KMS-11 (cell line): ENCODE results near the gene PBX3.
A peak's percentile ranks its signal among the peaks of the same experiment; 100 is the strongest.

Experiments used
- H2AFZ ChIP-seq: fragments of 200-600 bp; sonication (generic); 2 replicates; pipeline ENCODE4 v1.6.1; 2016; ENCODE audit warnings: antibody characterized with exemption, mixed run types, low read depth
- H3K27ac ChIP-seq: fragments of 200-600 bp; sonication (generic); 2 replicates; pipeline ENCODE4 v1.6.1; 2016; ENCODE audit warnings: mild to moderate bottlenecking, mixed run types
- H3K27me3 ChIP-seq: fragments of 200-600 bp; sonication (generic); 2 replicates; pipeline ENCODE4 v1.6.1; 2017; ENCODE audit warnings: mild to moderate bottlenecking, low read depth, mixed run types, moderate library complexity; ENCODE audit not compliant: insufficient read depth
- H3K36me3 ChIP-seq: fragments of 200-600 bp; sonication (generic); 2 replicates; pipeline ENCODE4 v1.6.1; 2017; ENCODE audit warnings: mild to moderate bottlenecking, mixed run types; ENCODE audit not compliant: insufficient read depth
- H3K4me1 ChIP-seq: fragments of 200-600 bp; sonication (generic); 2 replicates; pipeline ENCODE4 v1.6.1; 2016; ENCODE audit warnings: mild to moderate bottlenecking, low read depth, mixed run types; ENCODE audit not compliant: poor library complexity, severe bottlenecking
- H3K4me2 ChIP-seq: fragments of 200-600 bp; sonication (generic); 2 replicates; pipeline ENCODE4 v1.7.0; 2016; ENCODE audit warnings: mild to moderate bottlenecking, mixed run types
- H3K4me3 ChIP-seq: fragments of 200-600 bp; sonication (generic); IDR thresholded peaks from 2 replicates; pipeline ENCODE4 v1.6.1; 2017; ENCODE audit warnings: low read depth, low read length, mixed read lengths; ENCODE audit not compliant: insufficient read depth
- H3K79me2 ChIP-seq: fragments of 200-600 bp; sonication (generic); 2 replicates; pipeline ENCODE4 v1.6.1; 2016; ENCODE audit warnings: low read depth, mixed run types; ENCODE audit not compliant: insufficient read depth
- H3K9ac ChIP-seq: fragments of 200-600 bp; sonication (generic); 2 replicates; pipeline ENCODE4 v1.6.1; 2016; ENCODE audit warnings: mild to moderate bottlenecking, mixed run types
- H4K20me1 ChIP-seq: fragments of 200-600 bp; sonication (generic); 2 replicates; pipeline ENCODE4 v1.6.1; 2016; ENCODE audit warnings: mild to moderate bottlenecking, mixed run types; ENCODE audit not compliant: insufficient read depth
- CTCF ChIP-seq: fragments of 200-600 bp; sonication (generic); conservative IDR thresholded peaks from 2 replicates; pipeline ENCODE4 v1.6.1; 2017; ENCODE audit warnings: low read depth, mild to moderate bottlenecking, antibody characterized with exemption, low read length, moderate library complexity, mixed read lengths

PBX3 gene

GRCh38 chr9:125748446-125749099 is 1.4 kb downstream of the PBX3 start:
- no peak overlapping the region for H2AFZ ChIP-seq
- H3K27me3 ChIP-seq = no peaks in the 10 kb centered on the region
- H3K27ac ChIP-seq = peak overlapping the region; percentile 96
- no peak for TF ChIP-seq CTCF
- H3K4me1 ChIP-seq = peaks cover 25% of the 10 kb centered on the region
- H3K4me2 ChIP-seq = peak overlapping the region; percentile 100
- H3K79me2 ChIP-seq = peaks cover 64% of the 10 kb centered on the region
- no peak overlapping the region for H3K4me3 ChIP-seq
- no peaks in the 10 kb centered on the region for H4K20me1 ChIP-seq
- H3K36me3 ChIP-seq = peaks cover 16% of the 10 kb centered on the region; the same call in 1 of the 2 replicates
- peak overlapping the region; percentile 95 for H3K9ac ChIP-seq

- Histone ChIP-seq H3K9ac (peak overlapping the region; percentile 95), H3K4me2 (peak overlapping the region; percentile 100), H3K27me3 (no peaks in the 10 kb centered on the region)
Measured at GRCh38 chr9:125749287-125749935, 2.2 kb downstream of the PBX3 start.

DNA sequence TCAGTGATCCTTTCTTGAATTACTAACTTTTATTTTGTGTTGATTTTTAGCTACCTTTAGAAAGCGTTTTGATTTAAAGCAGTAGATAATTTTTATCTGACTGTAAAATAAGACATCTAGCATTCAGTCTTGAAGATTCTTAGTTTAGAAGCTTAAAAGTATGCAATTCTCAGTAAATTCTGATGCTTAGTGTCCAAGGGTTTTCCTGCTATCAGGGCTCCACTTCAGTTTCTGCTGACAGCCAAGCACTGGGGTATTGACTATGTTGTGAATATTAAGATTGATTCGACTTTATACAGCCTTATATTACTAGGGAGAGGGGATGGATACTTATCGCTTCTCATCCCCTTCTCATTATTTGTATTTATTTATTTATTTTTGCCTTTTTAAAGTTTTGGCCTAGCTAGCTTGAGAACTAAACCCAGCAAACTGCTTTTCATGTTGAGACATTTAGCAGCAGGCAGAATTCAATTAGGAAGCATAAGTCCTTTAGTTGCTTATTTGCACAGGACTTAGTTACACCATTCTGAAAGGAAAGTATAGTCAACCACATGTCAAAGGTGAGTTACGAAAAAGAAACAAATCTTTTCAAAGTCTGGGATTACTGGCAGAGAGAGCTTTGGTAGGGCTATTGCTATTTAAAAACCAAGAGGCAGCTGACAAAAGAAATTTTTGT is 2.9 kb downstream of the PBX3 start:
- Histone ChIP-seq H3K27ac (peak overlapping the region; percentile 96), H2AFZ (no peak overlapping the region), H3K4me3 (no peak overlapping the region), H3K36me3 (peaks cover 16% of the 10 kb centered on the region; the same call in 1 of the 2 replicates), H3K4me2 (peak overlapping the region; percentile 100), H3K79me2 (peaks cover 79% of the 10 kb centered on the region), H3K4me1 (peaks cover 38% of the 10 kb centered on the region), H3K9ac (peak overlapping the region; percentile 95), H4K20me1 (no peaks in the 10 kb centered on the region), H3K27me3 (no peaks in the 10 kb centered on the region)
- TF ChIP-seq CTCF = no peak

More at GRCh38 chr9:125749287-125749935, 2.2 kb downstream of the PBX3 start:
- peaks cover 33% of the 10 kb centered on the region for H3K4me1 ChIP-seq
- H3K27ac ChIP-seq = peak overlapping the region; percentile 96
- TF ChIP-seq CTCF = no peak
- H3K4me3 ChIP-seq = no peak overlapping the region
- peaks cover 16% of the 10 kb centered on the region; the same call in 1 of the 2 replicates for H3K36me3 ChIP-seq
- no peaks in the 10 kb centered on the region for H4K20me1 ChIP-seq
- H3K79me2 ChIP-seq = peaks cover 72% of the 10 kb centered on the region
- no peak overlapping the region for H2AFZ ChIP-seq

GRCh38 chr9:125750627-125751011 is 3.4 kb downstream of the PBX3 start:
- H2AFZ ChIP-seq = no peak overlapping the region
- peak overlapping the region; percentile 100 for H3K4me2 ChIP-seq
- peaks cover 17% of the 10 kb centered on the region; the same call in 1 of the 2 replicates for H3K36me3 ChIP-seq
- H4K20me1 ChIP-seq = no peaks in the 10 kb centered on the region
- peak overlapping the region; percentile 95 for H3K9ac ChIP-seq
- no peak for TF ChIP-seq CTCF
- H3K4me1 ChIP-seq = peaks cover 38% of the 10 kb centered on the region
- H3K27me3 ChIP-seq = no peaks in the 10 kb centered on the region
- H3K79me2 ChIP-seq = peaks cover 84% of the 10 kb centered on the region
- H3K4me3 ChIP-seq = no peak overlapping the region
- H3K27ac ChIP-seq = peak overlapping the region; percentile 96
